22Rv1 (cell line): ENCODE results near the gene FLAD1.

Source experiments
- ZFX ChIP-seq: fragments of 450-650 bp; IDR thresholded peaks from 2 replicates; pipeline ENCODE4 v1.6.1; 2017; ENCODE audit warnings: antibody characterized with exemption, borderline replicate concordance
- TF ChIP-seq, protein P1 (sequence below): fragments of 450-650 bp; IDR thresholded peaks from 2 replicates; pipeline ENCODE4 v1.5.1; 2017; ENCODE audit warnings: mild to moderate bottlenecking

DNA sequence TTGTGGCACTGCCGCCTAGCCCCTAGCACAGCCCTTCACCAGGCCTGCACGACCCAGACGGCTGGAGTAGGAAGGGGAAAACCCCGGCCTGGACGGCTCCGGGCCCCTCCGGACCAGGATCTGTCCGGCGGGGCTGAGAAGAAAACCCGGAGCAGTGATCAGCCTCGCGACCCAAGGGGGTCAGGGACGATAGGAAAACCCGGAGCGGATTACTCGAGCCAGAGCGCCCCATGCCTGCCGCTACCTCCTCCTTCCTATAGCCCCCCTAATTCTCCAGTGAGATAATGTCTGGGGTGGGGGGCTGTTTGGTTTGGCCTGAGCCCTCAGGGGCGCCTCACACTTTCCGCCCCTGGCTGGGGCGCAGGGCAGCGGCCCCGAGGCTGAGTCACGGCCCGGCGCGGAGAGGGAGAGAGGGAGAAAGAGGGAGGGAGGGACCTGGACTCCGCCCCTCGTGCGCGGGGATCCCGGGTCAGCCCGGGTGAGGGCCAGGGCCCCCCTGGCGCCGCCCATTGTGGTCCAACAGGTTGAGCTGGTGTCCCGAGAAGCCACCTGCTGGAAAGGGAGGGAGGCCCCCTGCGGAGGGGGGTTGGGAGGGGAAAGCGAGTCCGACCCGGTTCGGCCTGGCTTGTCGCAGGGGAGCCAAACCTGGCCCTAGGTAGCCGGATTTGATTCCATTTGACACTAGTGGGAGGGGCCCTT lies 17.7 kb downstream of the FLAD1 start:
- TF ChIP-seq, protein P1, sequence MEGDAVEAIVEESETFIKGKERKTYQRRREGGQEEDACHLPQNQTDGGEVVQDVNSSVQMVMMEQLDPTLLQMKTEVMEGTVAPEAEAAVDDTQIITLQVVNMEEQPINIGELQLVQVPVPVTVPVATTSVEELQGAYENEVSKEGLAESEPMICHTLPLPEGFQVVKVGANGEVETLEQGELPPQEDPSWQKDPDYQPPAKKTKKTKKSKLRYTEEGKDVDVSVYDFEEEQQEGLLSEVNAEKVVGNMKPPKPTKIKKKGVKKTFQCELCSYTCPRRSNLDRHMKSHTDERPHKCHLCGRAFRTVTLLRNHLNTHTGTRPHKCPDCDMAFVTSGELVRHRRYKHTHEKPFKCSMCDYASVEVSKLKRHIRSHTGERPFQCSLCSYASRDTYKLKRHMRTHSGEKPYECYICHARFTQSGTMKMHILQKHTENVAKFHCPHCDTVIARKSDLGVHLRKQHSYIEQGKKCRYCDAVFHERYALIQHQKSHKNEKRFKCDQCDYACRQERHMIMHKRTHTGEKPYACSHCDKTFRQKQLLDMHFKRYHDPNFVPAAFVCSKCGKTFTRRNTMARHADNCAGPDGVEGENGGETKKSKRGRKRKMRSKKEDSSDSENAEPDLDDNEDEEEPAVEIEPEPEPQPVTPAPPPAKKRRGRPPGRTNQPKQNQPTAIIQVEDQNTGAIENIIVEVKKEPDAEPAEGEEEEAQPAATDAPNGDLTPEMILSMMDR = no peak
- TF ChIP-seq ZFX = no peak
